ENCODE measurements around the gene LZTS2. TPM values are rescaled to one million over a fixed set of nuclear protein-coding genes. Genes with fewer than 3 reads are reported as not detected.
"Not testable (repeated sequence)": the region's sequence is repeated elsewhere in the genome, so short reads cannot be mapped to it uniquely, and the experiment has no call there.

LZTS2 gene
- polyA plus RNA-seq, 2 of the 4 experiments (the other 2 are of a cell fraction) = 13.8 to 35.5 TPM

DNA sequence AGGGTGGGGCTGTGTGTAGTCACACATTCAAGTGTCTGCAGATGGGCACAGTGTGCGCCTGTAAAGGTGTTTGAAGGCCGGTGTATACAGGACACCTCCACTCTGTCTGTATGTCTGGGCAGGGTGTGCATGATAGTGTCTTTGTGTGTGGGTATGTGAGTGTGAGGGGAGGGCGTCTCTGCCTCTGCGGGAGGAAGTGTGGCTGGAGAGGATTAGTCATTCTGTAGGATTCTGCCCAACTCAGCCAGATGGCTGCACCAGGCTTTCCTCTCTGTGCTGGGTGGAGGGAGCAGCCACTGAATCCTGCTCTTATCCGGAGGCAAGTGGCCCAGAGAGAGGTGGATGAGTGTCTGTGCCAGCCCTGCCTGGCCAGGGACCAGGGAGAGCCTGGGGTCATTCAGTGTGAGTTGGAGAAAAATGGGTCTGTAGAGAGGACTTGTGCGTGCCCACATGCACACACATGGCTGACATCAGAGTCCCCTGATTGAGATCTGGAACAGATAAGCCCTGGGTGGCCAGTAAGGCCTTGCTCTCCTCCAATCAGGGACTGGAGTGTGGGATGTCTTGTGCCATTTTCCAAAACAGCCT lies 33.1 kb downstream of the LZTS2 start:
- H3K4me2 ChIP-seq = peak overlapping the region; percentile 96
- FAIRE-seq = no peak
- DNase-seq (ENCODE audit: low read depth in 1 of 2, low spot score in 1 of 2) = peak; percentile 53 to 65
- ATAC-seq = peak; percentile 51 to 59
- ChIA-PET POLR2A (interaction anchor here (0.6 to 2.3 kb wide), 5 partner anchors 10 to 772 kb away, joined by 3 to 18 read pairs (median 4); no protein-coding TSS in a partner anchor), CTCF (interaction anchor here (1.0 to 59.3 kb wide), 7 partner anchors 8 to 110 kb away, joined by 5 to 2364 read pairs (median 73); partner anchors contain the start of genes KAZALD1, LZTS2 and SEMA4G)
- no peaks in the 10 kb centered on the region for H3K9me3 ChIP-seq
- WGBS (ENCODE audit: missing lambda C conversion rate) = 6% methylated on average over 6 of the region's 6 CpGs
- peaks cover 27% of the 10 kb centered on the region for H3K4me1 ChIP-seq
- peak overlapping the region; percentile 77 for H3K4me3 ChIP-seq
- H3K27ac ChIP-seq = peak overlapping the region; percentile 75 to 92
- no peak for TF ChIP-seq CBX8 (IDR thresholded peaks at IDR 0.05)
- TF ChIP-seq FOSL2 (IDR thresholded peaks at IDR 0.05) = no peak
- TF ChIP-seq FOSL2 (CRISPR knock-in tag; IDR thresholded peaks at IDR 0.05) = peak; percentile 39; the same call in 1 of the 2 replicates
- TF ChIP-seq GATA3 (IDR thresholded peaks at IDR 0.05; ENCODE audit: borderline replicate concordance) = peak; percentile 75
- TF ChIP-seq, protein P1, sequence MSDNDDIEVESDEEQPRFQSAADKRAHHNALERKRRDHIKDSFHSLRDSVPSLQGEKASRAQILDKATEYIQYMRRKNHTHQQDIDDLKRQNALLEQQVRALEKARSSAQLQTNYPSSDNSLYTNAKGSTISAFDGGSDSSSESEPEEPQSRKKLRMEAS (IDR thresholded peaks at IDR 0.05) = 0 out of 2 replicates have a peak, but pooled peaks have one; percentile 28

DNA sequence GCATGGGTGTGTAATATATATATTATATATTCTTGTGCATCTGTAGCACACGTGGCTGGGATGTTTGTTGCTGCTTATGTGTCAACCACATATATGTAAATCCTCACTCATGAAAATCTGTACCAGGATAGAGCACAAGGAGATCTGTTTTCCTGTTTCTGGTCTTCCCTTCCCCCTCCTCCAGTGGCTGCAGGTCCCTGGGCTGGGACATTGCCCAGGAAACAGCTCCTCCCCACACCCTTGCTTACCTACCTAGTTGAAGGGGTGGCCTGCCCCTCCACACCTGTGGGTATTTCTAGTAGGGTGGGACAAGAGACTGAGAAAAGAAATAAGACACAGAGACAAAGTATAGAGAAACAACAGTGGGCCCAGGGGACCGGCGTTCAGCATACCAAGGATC lies 33.7 kb downstream of the LZTS2 start:
- Histone ChIP-seq H3K9me3 (no peaks in the 10 kb centered on the region), H3K27ac (peak overlapping the region; percentile 75 to 92), H3K4me1 (peaks cover 27% of the 10 kb centered on the region), H3K4me2 (peak overlapping the region; percentile 96), H3K4me3 (peak overlapping the region; percentile 77)
- no peak for FAIRE-seq
- POLR2A ChIA-PET = interaction anchor here (1.4 kb wide), 1 partner anchor 19 kb away, joined by 3 read pairs; no protein-coding TSS in a partner anchor
- DNase-seq (ENCODE audit: low read depth in 1 of 2, low spot score in 1 of 2) = no peak
- ATAC-seq = no peak
- WGBS (ENCODE audit: missing lambda C conversion rate) = 69% methylated on average over 3 of the region's 3 CpGs
- no peak for TF ChIP-seq BHLHE40 (IDR thresholded peaks at IDR 0.05; ENCODE audit: low read depth, low read length)
- TF ChIP-seq MAZ (IDR thresholded peaks at IDR 0.05; ENCODE audit: borderline replicate concordance, low read depth, low read length) = no peak
- no peak for TF ChIP-seq TP53 (CRISPR knock-in tag; IDR thresholded peaks at IDR 0.05)
- no peak for TF ChIP-seq ZFP36 (IDR thresholded peaks at IDR 0.05; ENCODE audit: borderline replicate concordance, partially characterized antibody)
- no peak for TF ChIP-seq ESRRA (IDR thresholded peaks at IDR 0.05; ENCODE audit: borderline replicate concordance, low read length)
- no peak for TF ChIP-seq NPAS2 (CRISPR knock-in tag; IDR thresholded peaks at IDR 0.05; ENCODE audit: borderline replicate concordance)
- CTCF ChIA-PET = interaction anchor here (1.0 to 59.3 kb wide), 5 partner anchors 9 to 109 kb away, joined by 6 to 2364 read pairs (median 145); partner anchors contain the start of genes KAZALD1 and LZTS2

DNA sequence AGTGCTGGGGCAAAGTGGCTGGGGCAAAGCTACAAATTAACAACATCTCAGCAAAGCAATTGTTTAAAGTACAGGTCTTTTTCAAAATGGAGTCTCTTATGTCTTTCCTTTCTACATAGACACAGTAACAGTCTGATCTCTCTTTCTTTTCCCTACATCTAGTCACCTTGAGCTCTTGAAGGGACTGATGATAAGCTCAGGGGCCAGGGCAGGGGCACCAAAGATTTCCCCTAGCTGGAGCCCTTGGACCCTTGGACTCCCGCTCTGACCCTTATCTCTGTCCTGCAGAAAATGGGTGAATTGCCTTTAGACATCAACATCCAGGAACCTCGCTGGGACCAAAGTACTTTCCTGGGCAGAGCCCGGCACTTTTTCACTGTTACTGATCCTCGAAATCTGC lies 34.8 kb downstream of the LZTS2 start:
- not testable (repeated sequence) for H3K9me3 ChIP-seq; H3K4me3 ChIP-seq; ATAC-seq; H3K4me2 ChIP-seq; H3K27ac ChIP-seq; FAIRE-seq; DNase-seq (ENCODE audit: low read depth in 1 of 2, low spot score in 1 of 2)
- peaks cover 19% of the 10 kb centered on the region for H3K4me1 ChIP-seq
- POLR2A ChIA-PET = interaction anchor here (1.1 kb wide), 1 partner anchor 9 kb away, joined by 3 read pairs; no protein-coding TSS in a partner anchor
- CTCF ChIA-PET = interaction anchor here (1.0 to 59.3 kb wide), 5 partner anchors 17 to 108 kb away, joined by 4 to 2364 read pairs (median 145); partner anchors contain the start of genes KAZALD1 and LZTS2
- 92% methylated on average over 4 of the region's 4 CpGs for WGBS (ENCODE audit: missing lambda C conversion rate)

DNA sequence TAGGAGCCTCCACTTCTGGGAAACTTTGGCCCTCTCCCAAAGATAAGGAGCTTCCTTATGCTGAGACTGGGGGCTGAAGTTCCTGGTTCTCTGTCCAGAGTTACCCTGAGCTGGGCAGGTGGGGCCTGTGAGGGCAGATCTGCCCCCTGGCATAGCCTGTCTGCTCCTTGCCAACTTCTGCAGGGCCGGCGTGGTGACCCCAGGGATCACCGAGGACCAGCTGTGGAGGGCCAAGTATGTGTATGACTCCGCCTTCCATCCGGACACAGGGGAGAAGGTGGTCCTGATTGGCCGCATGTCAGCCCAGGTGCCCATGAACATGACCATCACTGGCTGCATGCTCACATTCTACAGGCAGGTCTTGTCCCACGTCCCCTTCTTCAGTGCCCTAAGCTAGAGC lies 35.7 kb downstream of the LZTS2 start:
- 94% methylated on average over 6 of the region's 7 CpGs for WGBS (ENCODE audit: missing lambda C conversion rate)
- no peak for FAIRE-seq

More for the DNA sequence above, 35.7 kb downstream of the LZTS2 start:
- no peak for ATAC-seq
- DNase-seq (ENCODE audit: low read depth in 1 of 2, low spot score in 1 of 2) = no peak
- Histone ChIP-seq H3K4me3 (no peak overlapping the region), H3K4me2 (no peak overlapping the region), H3K4me1 (peaks cover 13% of the 10 kb centered on the region), H3K27ac (no peak overlapping the region), H3K9me3 (no peaks in the 10 kb centered on the region)
- TF ChIP-seq HOXB13 (CRISPR knock-in tag; IDR thresholded peaks at IDR 0.05; ENCODE audit: low read depth) = no peak
- TF ChIP-seq, protein P2, sequence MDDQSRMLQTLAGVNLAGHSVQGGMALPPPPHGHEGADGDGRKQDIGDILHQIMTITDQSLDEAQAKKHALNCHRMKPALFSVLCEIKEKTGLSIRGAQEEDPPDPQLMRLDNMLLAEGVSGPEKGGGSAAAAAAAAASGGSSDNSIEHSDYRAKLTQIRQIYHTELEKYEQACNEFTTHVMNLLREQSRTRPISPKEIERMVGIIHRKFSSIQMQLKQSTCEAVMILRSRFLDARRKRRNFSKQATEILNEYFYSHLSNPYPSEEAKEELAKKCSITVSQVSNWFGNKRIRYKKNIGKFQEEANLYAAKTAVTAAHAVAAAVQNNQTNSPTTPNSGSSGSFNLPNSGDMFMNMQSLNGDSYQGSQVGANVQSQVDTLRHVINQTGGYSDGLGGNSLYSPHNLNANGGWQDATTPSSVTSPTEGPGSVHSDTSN (IDR thresholded peaks at IDR 0.05) = no peak
- no peak for TF ChIP-seq POLR2A (IDR thresholded peaks at IDR 0.05; ENCODE audit: low read length)
- no peak for TF ChIP-seq TP53 (CRISPR knock-in tag; IDR thresholded peaks at IDR 0.05)
- TF ChIP-seq KDM5A (IDR thresholded peaks at IDR 0.05) = no peak
- TF ChIP-seq, protein P3, sequence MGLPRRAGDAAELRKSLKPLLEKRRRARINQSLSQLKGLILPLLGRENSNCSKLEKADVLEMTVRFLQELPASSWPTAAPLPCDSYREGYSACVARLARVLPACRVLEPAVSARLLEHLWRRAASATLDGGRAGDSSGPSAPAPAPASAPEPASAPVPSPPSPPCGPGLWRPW (IDR thresholded peaks at IDR 0.05) = no peak
- no peak for TF ChIP-seq CHD4 (IDR thresholded peaks at IDR 0.05; ENCODE audit: borderline replicate concordance)
- TF ChIP-seq ZC3H11A (IDR thresholded peaks at IDR 0.05) = no peak
- TF ChIP-seq TFCP2L1 (CRISPR knock-in tag; IDR thresholded peaks at IDR 0.05) = no peak
- TF ChIP-seq, protein P4, sequence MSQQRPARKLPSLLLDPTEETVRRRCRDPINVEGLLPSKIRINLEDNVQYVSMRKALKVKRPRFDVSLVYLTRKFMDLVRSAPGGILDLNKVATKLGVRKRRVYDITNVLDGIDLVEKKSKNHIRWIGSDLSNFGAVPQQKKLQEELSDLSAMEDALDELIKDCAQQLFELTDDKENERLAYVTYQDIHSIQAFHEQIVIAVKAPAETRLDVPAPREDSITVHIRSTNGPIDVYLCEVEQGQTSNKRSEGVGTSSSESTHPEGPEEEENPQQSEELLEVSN (IDR thresholded peaks at IDR 0.05; ENCODE audit: borderline replicate concordance, low read depth) = no peak
- TF ChIP-seq, protein P5, sequence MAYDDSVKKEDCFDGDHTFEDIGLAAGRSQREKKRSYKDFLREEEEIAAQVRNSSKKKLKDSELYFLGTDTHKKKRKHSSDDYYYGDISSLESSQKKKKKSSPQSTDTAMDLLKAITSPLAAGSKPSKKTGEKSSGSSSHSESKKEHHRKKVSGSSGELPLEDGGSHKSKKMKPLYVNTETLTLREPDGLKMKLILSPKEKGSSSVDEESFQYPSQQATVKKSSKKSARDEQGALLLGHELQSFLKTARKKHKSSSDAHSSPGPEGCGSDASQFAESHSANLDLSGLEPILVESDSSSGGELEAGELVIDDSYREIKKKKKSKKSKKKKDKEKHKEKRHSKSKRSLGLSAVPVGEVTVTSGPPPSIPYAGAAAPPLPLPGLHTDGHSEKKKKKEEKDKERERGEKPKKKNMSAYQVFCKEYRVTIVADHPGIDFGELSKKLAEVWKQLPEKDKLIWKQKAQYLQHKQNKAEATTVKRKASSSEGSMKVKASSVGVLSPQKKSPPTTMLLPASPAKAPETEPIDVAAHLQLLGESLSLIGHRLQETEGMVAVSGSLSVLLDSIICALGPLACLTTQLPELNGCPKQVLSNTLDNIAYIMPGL (CRISPR knock-in tag; IDR thresholded peaks at IDR 0.05; ENCODE audit: borderline replicate concordance) = no peak
- no peak for TF ChIP-seq JUN (IDR thresholded peaks at IDR 0.05)
- TF ChIP-seq JUNB (IDR thresholded peaks at IDR 0.05) = no peak
- TF ChIP-seq HDAC2 (IDR thresholded peaks at IDR 0.05) = no peak
- TF ChIP-seq SMC3 (IDR thresholded peaks at IDR 0.05) = no peak
- CTCF ChIA-PET = interaction anchor here (1.0 to 59.3 kb wide), 6 partner anchors 10 to 107 kb away, joined by 4 to 2364 read pairs (median 84); partner anchors contain the start of genes KAZALD1 and LZTS2
- POLR2A ChIA-PET = interaction anchor here (1.1 kb wide), 1 partner anchor 8 kb away, joined by 3 read pairs; no protein-coding TSS in a partner anchor

Measured in A549 (cell line).